ENCODE measurements around the gene NAGS.
A peak's percentile ranks its signal among the peaks of the same experiment; 100 is the strongest.
"Not testable (repeated sequence)": the region's sequence is repeated elsewhere in the genome, so short reads cannot be mapped to it uniquely, and the experiment has no call there.

The NAGS gene, protein sequence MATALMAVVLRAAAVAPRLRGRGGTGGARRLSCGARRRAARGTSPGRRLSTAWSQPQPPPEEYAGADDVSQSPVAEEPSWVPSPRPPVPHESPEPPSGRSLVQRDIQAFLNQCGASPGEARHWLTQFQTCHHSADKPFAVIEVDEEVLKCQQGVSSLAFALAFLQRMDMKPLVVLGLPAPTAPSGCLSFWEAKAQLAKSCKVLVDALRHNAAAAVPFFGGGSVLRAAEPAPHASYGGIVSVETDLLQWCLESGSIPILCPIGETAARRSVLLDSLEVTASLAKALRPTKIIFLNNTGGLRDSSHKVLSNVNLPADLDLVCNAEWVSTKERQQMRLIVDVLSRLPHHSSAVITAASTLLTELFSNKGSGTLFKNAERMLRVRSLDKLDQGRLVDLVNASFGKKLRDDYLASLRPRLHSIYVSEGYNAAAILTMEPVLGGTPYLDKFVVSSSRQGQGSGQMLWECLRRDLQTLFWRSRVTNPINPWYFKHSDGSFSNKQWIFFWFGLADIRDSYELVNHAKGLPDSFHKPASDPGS

GRCh38 chr17:44004077-44004760 is at the start of gene NAGS:
NAGS (plus strand) TSS chr17:44004622; CDS start chr17:44004664, 42 bp downstream.
- Mint-ChIP-seq H3K4me1 (peaks cover 25% of the 10 kb centered on the region), H3K4me3 (peak within 1 kb of the TSS; percentile 52), H3K9me3 (no peaks in the 10 kb centered on the region), H3K27ac (peak within 1 kb of the TSS; percentile 23), H3K36me3 (no peaks in the 10 kb centered on the region), H3K27me3 (peaks cover 2% of the 10 kb centered on the region)

DNA sequence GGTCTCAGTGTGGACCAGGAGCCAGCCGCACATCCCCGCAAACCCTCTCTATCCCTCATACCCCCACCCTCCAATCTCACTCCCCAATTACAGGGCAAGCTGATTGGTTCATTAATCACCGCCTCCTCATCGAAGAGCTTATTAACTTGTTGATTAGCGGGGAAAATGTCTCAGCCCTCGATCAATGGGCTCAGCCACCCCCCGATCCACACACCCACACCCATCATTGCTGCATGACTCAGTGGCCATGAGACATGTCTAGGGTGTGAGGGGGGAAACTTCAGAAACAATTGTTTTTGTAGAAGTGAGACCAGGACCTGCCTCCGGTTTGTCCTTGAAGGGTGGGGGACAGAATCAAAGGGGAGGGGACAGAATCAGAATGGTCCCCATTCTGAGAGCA is 48.2 kb upstream of the NAGS start:
- no peak overlapping the region for H3K27ac Mint-ChIP-seq
- no peak overlapping the region for H3K4me3 Mint-ChIP-seq
- peaks cover 21% of the 10 kb centered on the region for H3K27me3 Mint-ChIP-seq
- no peaks in the 10 kb centered on the region for H3K36me3 Mint-ChIP-seq
- H3K4me1 Mint-ChIP-seq, result peaks cover 7% of the 10 kb centered on the region
- H3K9me3 Mint-ChIP-seq, result no peaks in the 10 kb centered on the region

GRCh38 chr17:43958748-43959352 is 45.6 kb upstream of the NAGS start:
- H3K9me3 Mint-ChIP-seq, result no peaks in the 10 kb centered on the region
- H3K4me3 Mint-ChIP-seq, result no peak overlapping the region
- no peaks in the 10 kb centered on the region for H3K4me1 Mint-ChIP-seq
- no peaks in the 10 kb centered on the region for H3K36me3 Mint-ChIP-seq
- H3K27me3 Mint-ChIP-seq, result peaks cover 6% of the 10 kb centered on the region
- no peak overlapping the region for H3K27ac Mint-ChIP-seq

GRCh38 chr17:43961292-43961691 is 43.1 kb upstream of the NAGS start:
- not testable (repeated sequence) for H3K4me3 Mint-ChIP-seq, H3K27ac Mint-ChIP-seq, H3K9me3 Mint-ChIP-seq, H3K27me3 Mint-ChIP-seq, H3K4me1 Mint-ChIP-seq, H3K36me3 Mint-ChIP-seq

DNA sequence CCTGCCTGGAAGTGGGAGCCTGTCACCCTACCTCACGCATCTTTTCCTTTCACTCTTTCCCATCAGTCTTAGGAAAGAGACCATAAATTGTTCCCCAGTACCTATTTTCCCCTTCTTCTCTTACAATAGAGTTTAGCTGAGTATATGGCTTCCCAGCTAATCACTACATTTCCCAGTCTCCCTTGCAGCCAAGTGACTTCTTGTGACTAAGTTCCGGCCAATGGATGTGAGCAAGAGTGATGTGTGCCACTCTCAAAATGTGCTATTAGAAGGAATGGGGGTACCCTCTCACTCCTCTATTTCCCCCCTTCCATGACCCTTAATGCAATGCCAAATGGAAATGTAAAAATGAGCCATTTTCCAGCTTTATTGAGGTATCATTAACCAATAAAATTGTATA is 42.5 kb upstream of the NAGS start:
- Mint-ChIP-seq H3K27me3 (no peaks in the 10 kb centered on the region), H3K9me3 (no peaks in the 10 kb centered on the region), H3K4me3 (no peak overlapping the region), H3K27ac (no peak overlapping the region), H3K4me1 (no peaks in the 10 kb centered on the region), H3K36me3 (no peaks in the 10 kb centered on the region)

DNA sequence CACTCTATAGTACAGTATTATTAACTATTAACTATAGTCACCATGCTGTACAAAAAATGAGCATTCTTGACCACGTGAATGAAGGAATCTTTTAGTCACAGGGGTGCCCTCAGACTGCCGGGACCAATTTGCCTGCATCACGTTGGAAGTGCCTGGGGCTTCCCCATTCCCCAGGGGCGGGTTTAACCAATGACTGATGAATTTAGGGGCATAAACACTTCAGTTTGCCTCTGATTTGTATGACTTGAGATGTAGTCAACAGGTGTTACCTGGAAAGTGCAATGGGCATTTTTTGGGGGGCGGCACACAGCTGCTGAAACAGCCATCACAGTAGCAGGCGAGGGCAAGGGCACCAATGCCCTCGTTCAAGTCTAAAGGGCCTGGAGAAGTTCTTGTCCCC is 41.9 kb upstream of the NAGS start:
- no peaks in the 10 kb centered on the region for H3K27me3 Mint-ChIP-seq
- no peaks in the 10 kb centered on the region for H3K36me3 Mint-ChIP-seq
- H3K4me3 Mint-ChIP-seq, result no peak overlapping the region
- H3K27ac Mint-ChIP-seq, result no peak overlapping the region
- H3K4me1 Mint-ChIP-seq, result no peaks in the 10 kb centered on the region
- H3K9me3 Mint-ChIP-seq, result no peaks in the 10 kb centered on the region

GRCh38 chr17:43966276-43966675 is 38.1 kb upstream of the NAGS start:
- H3K9me3 Mint-ChIP-seq, result no peaks in the 10 kb centered on the region
- no peaks in the 10 kb centered on the region for H3K27me3 Mint-ChIP-seq
- H3K36me3 Mint-ChIP-seq, result no peaks in the 10 kb centered on the region
- no peak overlapping the region for H3K27ac Mint-ChIP-seq
- no peaks in the 10 kb centered on the region for H3K4me1 Mint-ChIP-seq
- no peak overlapping the region for H3K4me3 Mint-ChIP-seq

DNA sequence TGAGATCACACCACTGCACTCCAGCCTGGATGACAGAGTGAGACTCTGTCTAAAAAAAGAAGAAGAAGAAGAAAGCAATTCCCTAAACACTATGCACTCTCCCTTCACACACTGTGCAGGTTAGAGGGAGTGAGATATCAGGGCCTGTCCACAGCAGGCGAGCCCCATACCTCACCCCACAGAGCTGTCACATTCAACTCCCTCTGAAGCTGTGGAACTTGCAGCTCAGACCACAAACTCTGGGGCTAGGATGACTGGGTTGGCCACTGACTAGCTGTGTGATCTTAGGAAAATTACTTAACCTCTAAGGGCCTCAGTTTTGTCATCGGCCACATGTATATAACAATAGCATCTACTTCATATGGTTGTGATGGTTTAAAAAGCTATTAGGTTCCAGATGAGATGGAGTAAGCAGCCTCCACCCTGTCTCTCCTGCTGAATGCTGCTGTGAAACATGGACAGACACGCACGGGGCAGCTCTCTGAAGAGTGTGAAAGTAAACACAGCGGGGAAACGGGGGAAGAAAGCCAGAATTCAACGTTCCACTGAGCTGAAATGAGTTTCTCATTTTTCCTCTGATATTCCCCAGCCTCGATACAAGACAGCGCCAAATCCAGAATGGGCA is 37.1 kb upstream of the NAGS start:
- Mint-ChIP-seq H3K4me1 (peaks cover 7% of the 10 kb centered on the region), H3K27ac (no peak overlapping the region), H3K27me3 (no peaks in the 10 kb centered on the region), H3K36me3 (no peaks in the 10 kb centered on the region), H3K4me3 (no peak overlapping the region), H3K9me3 (no peaks in the 10 kb centered on the region)

GRCh38 chr17:43970366-43970765 is 34.1 kb upstream of the NAGS start:
- no peaks in the 10 kb centered on the region for H3K36me3 Mint-ChIP-seq
- no peak overlapping the region for H3K27ac Mint-ChIP-seq
- no peak overlapping the region for H3K4me3 Mint-ChIP-seq
- peaks cover 2% of the 10 kb centered on the region for H3K27me3 Mint-ChIP-seq
- no peaks in the 10 kb centered on the region for H3K9me3 Mint-ChIP-seq
- peaks cover 7% of the 10 kb centered on the region for H3K4me1 Mint-ChIP-seq

DNA sequence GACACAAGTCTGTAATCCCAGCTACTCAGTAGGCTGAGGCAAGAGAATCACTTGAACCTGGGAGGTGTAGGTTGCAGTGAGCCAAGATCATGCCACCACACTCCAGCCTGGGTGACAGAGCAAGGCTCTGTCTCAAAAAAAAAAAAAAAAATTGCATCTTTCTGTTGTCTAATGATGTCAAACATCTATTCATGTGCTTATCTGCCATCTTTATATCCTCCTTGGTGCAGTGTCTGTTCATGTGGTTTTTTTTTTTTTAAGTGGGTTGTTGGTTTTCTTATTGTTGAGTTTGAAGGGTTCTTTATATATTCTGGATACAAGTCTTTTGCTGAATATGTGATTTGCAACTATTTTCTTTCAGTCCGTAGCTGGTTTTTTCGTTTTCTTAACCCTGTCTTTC is 33.0 kb upstream of the NAGS start:
- not testable (repeated sequence) for H3K9me3 Mint-ChIP-seq, H3K4me1 Mint-ChIP-seq, H3K36me3 Mint-ChIP-seq, H3K4me3 Mint-ChIP-seq, H3K27ac Mint-ChIP-seq, H3K27me3 Mint-ChIP-seq

DNA sequence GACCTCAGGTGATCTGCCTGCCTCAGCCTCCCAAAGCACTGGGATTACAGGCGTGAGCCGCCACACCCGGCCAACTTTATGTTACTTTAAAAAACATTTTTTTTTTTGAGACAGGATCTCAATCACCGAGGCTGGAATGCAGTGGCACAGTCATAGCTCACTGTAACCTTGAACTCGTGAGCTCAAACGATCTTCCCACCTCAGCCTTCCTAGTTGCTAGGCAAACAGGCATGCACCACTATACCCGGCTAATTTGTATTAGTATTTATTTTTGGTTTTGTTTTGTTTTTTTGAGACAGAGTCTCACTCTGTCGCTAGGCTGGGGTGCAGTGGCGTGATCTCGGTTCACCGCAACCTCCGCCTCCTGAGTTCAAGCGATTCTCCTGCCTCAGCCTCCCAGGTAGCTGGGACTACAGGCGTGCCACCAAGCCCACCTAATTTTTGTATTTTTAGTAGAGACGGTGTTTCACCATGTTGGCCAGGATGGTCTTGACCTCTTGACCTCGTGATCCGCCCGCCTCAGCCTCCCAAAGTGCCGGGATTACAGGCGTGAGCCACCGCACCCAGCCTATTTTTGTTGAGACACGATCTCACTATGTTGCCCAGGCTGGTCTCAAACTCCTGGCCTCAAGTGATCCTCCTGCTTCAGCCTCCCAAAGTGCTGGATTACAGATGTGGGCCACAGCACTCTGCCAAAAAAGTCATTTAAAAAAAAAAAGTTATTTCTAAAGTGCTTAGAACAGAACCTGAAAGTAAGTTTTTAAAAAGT is 31.8 kb upstream of the NAGS start:
- not testable (repeated sequence) for H3K36me3 Mint-ChIP-seq, H3K27ac Mint-ChIP-seq, H3K9me3 Mint-ChIP-seq, H3K4me1 Mint-ChIP-seq, H3K4me3 Mint-ChIP-seq, H3K27me3 Mint-ChIP-seq

DNA sequence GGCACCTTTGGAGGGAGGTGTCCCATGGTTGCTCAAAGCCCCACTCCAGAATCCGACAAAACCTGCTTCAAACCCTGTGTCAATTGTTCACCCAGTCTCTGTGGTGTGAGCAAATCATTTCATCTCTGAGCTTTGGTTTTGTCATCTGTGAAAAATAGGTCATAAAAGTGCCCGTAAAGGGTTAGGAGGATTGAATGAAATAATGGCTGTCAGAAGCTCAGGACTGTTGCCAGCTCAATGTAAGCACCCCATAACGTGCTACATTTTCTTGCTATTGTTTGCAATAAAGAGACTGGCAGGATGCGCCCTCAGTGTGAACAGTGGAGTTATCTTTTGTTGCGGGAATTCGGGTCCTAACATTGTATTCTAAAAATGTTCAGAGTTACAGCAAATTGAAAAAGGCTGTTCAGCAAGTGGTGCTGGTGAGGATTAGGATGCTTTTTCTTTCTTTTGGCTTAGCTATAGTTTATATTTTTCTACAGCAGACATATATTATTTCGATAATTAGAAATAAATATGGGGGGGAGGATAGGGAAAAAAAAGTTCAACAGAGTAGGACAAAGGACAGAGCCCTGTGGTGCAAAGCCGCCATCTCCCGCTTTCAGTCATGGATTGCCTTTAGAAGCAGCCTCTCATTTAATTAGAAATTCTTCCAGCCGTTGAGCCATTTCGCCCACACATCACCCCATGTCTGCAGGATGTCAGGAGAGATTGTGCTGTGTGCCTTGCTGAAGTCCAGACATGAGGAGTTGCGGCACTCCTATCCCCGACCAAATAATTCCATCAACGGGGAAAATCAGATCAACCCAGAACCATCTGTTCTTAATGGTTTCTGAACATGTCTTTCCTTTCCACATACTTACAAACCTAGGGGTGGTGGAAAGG is 29.8 kb upstream of the NAGS start:
- H3K27ac Mint-ChIP-seq, result no peak overlapping the region

GRCh38 chr17:43975898-43976297 is 28.5 kb upstream of the NAGS start:
- no peak overlapping the region for H3K27ac Mint-ChIP-seq
- H3K4me3 Mint-ChIP-seq, result no peak overlapping the region
- peaks cover 7% of the 10 kb centered on the region for H3K4me1 Mint-ChIP-seq
- H3K36me3 Mint-ChIP-seq, result no peaks in the 10 kb centered on the region
- no peaks in the 10 kb centered on the region for H3K9me3 Mint-ChIP-seq
- H3K27me3 Mint-ChIP-seq, result peaks cover 5% of the 10 kb centered on the region

More for the DNA sequence above, 29.8 kb upstream of the NAGS start:
- peaks cover 7% of the 10 kb centered on the region for H3K4me1 Mint-ChIP-seq
- no peak overlapping the region for H3K4me3 Mint-ChIP-seq
- no peaks in the 10 kb centered on the region for H3K9me3 Mint-ChIP-seq
- peaks cover 4% of the 10 kb centered on the region for H3K27me3 Mint-ChIP-seq
- no peaks in the 10 kb centered on the region for H3K36me3 Mint-ChIP-seq
